Karpas-422 (cell line): ENCODE measurements around the gene RPRD1B. TPM values are rescaled to one million over a fixed set of nuclear protein-coding genes. Genes with fewer than 3 reads are reported as not detected.

ENCODE experiments used
- DNase-seq: peaks from one replicate; pipeline ENCODE4 v3.0.0-alpha.2; 2015
- H2AFZ ChIP-seq: fragments of 200-600 bp; sonication (generic); 2 replicates; pipeline ENCODE4 v1.6.1; 2014; ENCODE audit warnings: antibody characterized with exemption, low read length, mixed read lengths
- H3K27ac ChIP-seq: fragments of 200-600 bp; sonication (generic); 2 replicates; pipeline ENCODE4 v1.5.1; 2014; ENCODE audit warnings: mild to moderate bottlenecking, low read length, moderate library complexity
- H3K27me3 ChIP-seq: fragments of 200-600 bp; sonication (generic); 2 replicates; pipeline ENCODE4 v1.6.1; 2014; ENCODE audit warnings: low read length, mixed read lengths
- H3K36me3 ChIP-seq: fragments of 200-600 bp; sonication (generic); 2 replicates; pipeline ENCODE4 v1.6.1; 2014; ENCODE audit warnings: low read length, mixed read lengths; ENCODE audit not compliant: insufficient read depth
- H3K4me1 ChIP-seq: fragments of 200-600 bp; sonication (generic); 2 replicates; pipeline ENCODE4 v1.6.1; 2014; ENCODE audit warnings: mild to moderate bottlenecking, low read length, mixed read lengths
- H3K4me2 ChIP-seq: fragments of 200-600 bp; sonication (generic); 2 replicates; pipeline ENCODE4 v1.6.1; 2014; ENCODE audit warnings: low read length, low read depth, mild to moderate bottlenecking; ENCODE audit not compliant: poor library complexity, severe bottlenecking
- H3K4me3 ChIP-seq: fragments of 200-600 bp; sonication (generic); 2 replicates; pipeline ENCODE4 v1.5.1; 2014; ENCODE audit warnings: mild to moderate bottlenecking, antibody characterized with exemption, low read length, mixed read lengths
- H3K79me2 ChIP-seq: fragments of 200-600 bp; sonication (generic); 2 replicates; pipeline ENCODE4 v1.6.1; 2014; ENCODE audit warnings: mild to moderate bottlenecking, low read length, mixed read lengths
- H3K9ac ChIP-seq: fragments of 200-600 bp; sonication (generic); 2 replicates; pipeline ENCODE4 v1.6.0; 2014; ENCODE audit warnings: low read length
- H3K9me2 ChIP-seq: fragments of 200-600 bp; sonication (generic), shearing (Covaris generic); replicated peaks from 2 replicates; pipeline ENCODE4 v1.6.0; 2014; ENCODE audit warnings: mild to moderate bottlenecking, low read length, moderate library complexity; ENCODE audit not compliant: insufficient read depth
- H3K9me3 ChIP-seq: fragments of 300-700, 200-600 bp; sonication (generic); 2 replicates; pipeline ENCODE4 v1.6.1; 2014; ENCODE audit warnings: low read length, mixed read lengths
- H4K20me1 ChIP-seq: fragments of 200-600 bp; sonication (generic); 2 replicates; pipeline ENCODE4 v1.6.1; 2014; ENCODE audit warnings: mild to moderate bottlenecking, antibody characterized with exemption, low read length, low read depth; ENCODE audit not compliant: insufficient read depth
- total RNA-seq: library from RNA; depleted of rRNA; stranded (reverse); fragments of >200 nt; shearing (Covaris generic); gene quantifications from 2 replicates; pipeline ENCODE4 v1.2.3, GENCODE V29; 2014; ENCODE audit warnings: low replicate concordance

Gene RPRD1B
- total RNA-seq, 1 experiment from 2014 or later, result 68.2 TPM

- no peak for DNase-seq
- H3K9me3 ChIP-seq, result no peaks in the 10 kb centered on the region
- no peak overlapping the region for H2AFZ ChIP-seq
- H3K4me1 ChIP-seq, result no peaks in the 10 kb centered on the region
- no peak overlapping the region for H3K4me3 ChIP-seq
- no peak overlapping the region for H3K4me2 ChIP-seq
- no peak overlapping the region for H3K9ac ChIP-seq
- no peaks in the 10 kb centered on the region for H3K36me3 ChIP-seq
- H4K20me1 ChIP-seq, result no peaks in the 10 kb centered on the region
- no peaks in the 10 kb centered on the region for H3K79me2 ChIP-seq
- no peaks in the 10 kb centered on the region for H3K9me2 ChIP-seq
- H3K27me3 ChIP-seq, result no peaks in the 10 kb centered on the region
- H3K27ac ChIP-seq, result no peak overlapping the region
These were observed 101.1 kb downstream of the RPRD1B start for GRCh38 chr20:38134427-38135270.

- Histone ChIP-seq H2AFZ (no peak overlapping the region), H3K4me3 (no peak overlapping the region), H3K9me3 (no peaks in the 10 kb centered on the region), H3K36me3 (no peaks in the 10 kb centered on the region), H3K4me1 (no peaks in the 10 kb centered on the region), H4K20me1 (no peaks in the 10 kb centered on the region), H3K9me2 (no peaks in the 10 kb centered on the region), H3K27ac (no peak overlapping the region), H3K4me2 (no peak overlapping the region), H3K79me2 (no peaks in the 10 kb centered on the region), H3K9ac (no peak overlapping the region), H3K27me3 (no peaks in the 10 kb centered on the region)
- no peak for DNase-seq
These were observed 101.7 kb downstream of the RPRD1B start for GRCh38 chr20:38135271-38135650.

GRCh38 chr20:38135651-38136420 is 102.3 kb downstream of the RPRD1B start:
- Histone ChIP-seq H3K9ac (no peak overlapping the region), H3K36me3 (no peaks in the 10 kb centered on the region), H3K4me3 (no peak overlapping the region), H3K4me2 (no peak overlapping the region), H3K27ac (no peak overlapping the region), H2AFZ (no peak overlapping the region), H3K9me3 (no peaks in the 10 kb centered on the region), H3K9me2 (no peaks in the 10 kb centered on the region), H4K20me1 (no peaks in the 10 kb centered on the region), H3K79me2 (no peaks in the 10 kb centered on the region), H3K27me3 (no peaks in the 10 kb centered on the region), H3K4me1 (no peaks in the 10 kb centered on the region)
- DNase-seq, result no peak

GRCh38 chr20:38136421-38137245 is 103.1 kb downstream of the RPRD1B start:
- H3K27me3 ChIP-seq, result no peaks in the 10 kb centered on the region
- no peaks in the 10 kb centered on the region for H3K9me3 ChIP-seq
- no peaks in the 10 kb centered on the region for H3K9me2 ChIP-seq
- no peak overlapping the region for H3K4me3 ChIP-seq
- H3K79me2 ChIP-seq, result no peaks in the 10 kb centered on the region
- no peak overlapping the region for H3K27ac ChIP-seq
- no peak overlapping the region for H3K9ac ChIP-seq
- H3K36me3 ChIP-seq, result no peaks in the 10 kb centered on the region
- H3K4me2 ChIP-seq, result no peak overlapping the region
- no peak for DNase-seq
- no peak overlapping the region for H2AFZ ChIP-seq
- no peaks in the 10 kb centered on the region for H4K20me1 ChIP-seq
- H3K4me1 ChIP-seq, result no peaks in the 10 kb centered on the region

GRCh38 chr20:38137441-38138037 is 104.0 kb downstream of the RPRD1B start:
- Histone ChIP-seq H3K27me3 (no peaks in the 10 kb centered on the region), H3K4me2 (no peak overlapping the region)

GRCh38 chr20:38138086-38138778 is 104.7 kb downstream of the RPRD1B start:
- H4K20me1 ChIP-seq, result no peaks in the 10 kb centered on the region
- H3K9ac ChIP-seq, result no peak overlapping the region
- no peaks in the 10 kb centered on the region for H3K36me3 ChIP-seq
- no peaks in the 10 kb centered on the region for H3K9me3 ChIP-seq
- H2AFZ ChIP-seq, result no peak overlapping the region
- no peak overlapping the region for H3K4me2 ChIP-seq
- no peaks in the 10 kb centered on the region for H3K4me1 ChIP-seq
- no peaks in the 10 kb centered on the region for H3K27me3 ChIP-seq
- no peak for DNase-seq
- H3K9me2 ChIP-seq, result no peaks in the 10 kb centered on the region
- no peak overlapping the region for H3K27ac ChIP-seq
- no peaks in the 10 kb centered on the region for H3K79me2 ChIP-seq
- H3K4me3 ChIP-seq, result no peak overlapping the region

More at GRCh38 chr20:38137441-38138037, 104.0 kb downstream of the RPRD1B start:
- no peak overlapping the region for H3K27ac ChIP-seq
- H3K79me2 ChIP-seq, result no peaks in the 10 kb centered on the region
- H3K36me3 ChIP-seq, result no peaks in the 10 kb centered on the region
- no peak overlapping the region for H3K9ac ChIP-seq
- H3K4me3 ChIP-seq, result no peak overlapping the region
- no peaks in the 10 kb centered on the region for H3K9me2 ChIP-seq
- H4K20me1 ChIP-seq, result no peaks in the 10 kb centered on the region
- DNase-seq, result no peak
- H3K9me3 ChIP-seq, result no peaks in the 10 kb centered on the region
- H2AFZ ChIP-seq, result no peak overlapping the region
- no peaks in the 10 kb centered on the region for H3K4me1 ChIP-seq

- Histone ChIP-seq H3K36me3 (no peaks in the 10 kb centered on the region), H3K27me3 (no peaks in the 10 kb centered on the region), H3K9ac (no peak overlapping the region)
These were observed 105.8 kb downstream of the RPRD1B start for GRCh38 chr20:38139156-38139912.

More at GRCh38 chr20:38139156-38139912, 105.8 kb downstream of the RPRD1B start:
- H4K20me1 ChIP-seq, result no peaks in the 10 kb centered on the region
- no peaks in the 10 kb centered on the region for H3K79me2 ChIP-seq
- H2AFZ ChIP-seq, result no peak overlapping the region
- no peaks in the 10 kb centered on the region for H3K9me2 ChIP-seq
- no peak overlapping the region for H3K4me2 ChIP-seq
- no peaks in the 10 kb centered on the region for H3K4me1 ChIP-seq
- no peak overlapping the region for H3K27ac ChIP-seq
- no peak for DNase-seq
- H3K9me3 ChIP-seq, result no peaks in the 10 kb centered on the region
- H3K4me3 ChIP-seq, result no peak overlapping the region
